HG02642 (cell line): ENCODE measurements around the gene FAM78A.
"Not testable (repeated sequence)": the region's sequence is repeated elsewhere in the genome, so short reads cannot be mapped to it uniquely, and the experiment has no call there.

Source experiments
- ATAC-seq: cut with Tn5 transposase; IDR thresholded peaks from one replicate; pipeline ENCODE4 v1.9.1; 2021; ENCODE audit warnings: mild to moderate bottlenecking; ENCODE audit not compliant: unreplicated experiment, poor library complexity

Gene FAM78A

DNA sequence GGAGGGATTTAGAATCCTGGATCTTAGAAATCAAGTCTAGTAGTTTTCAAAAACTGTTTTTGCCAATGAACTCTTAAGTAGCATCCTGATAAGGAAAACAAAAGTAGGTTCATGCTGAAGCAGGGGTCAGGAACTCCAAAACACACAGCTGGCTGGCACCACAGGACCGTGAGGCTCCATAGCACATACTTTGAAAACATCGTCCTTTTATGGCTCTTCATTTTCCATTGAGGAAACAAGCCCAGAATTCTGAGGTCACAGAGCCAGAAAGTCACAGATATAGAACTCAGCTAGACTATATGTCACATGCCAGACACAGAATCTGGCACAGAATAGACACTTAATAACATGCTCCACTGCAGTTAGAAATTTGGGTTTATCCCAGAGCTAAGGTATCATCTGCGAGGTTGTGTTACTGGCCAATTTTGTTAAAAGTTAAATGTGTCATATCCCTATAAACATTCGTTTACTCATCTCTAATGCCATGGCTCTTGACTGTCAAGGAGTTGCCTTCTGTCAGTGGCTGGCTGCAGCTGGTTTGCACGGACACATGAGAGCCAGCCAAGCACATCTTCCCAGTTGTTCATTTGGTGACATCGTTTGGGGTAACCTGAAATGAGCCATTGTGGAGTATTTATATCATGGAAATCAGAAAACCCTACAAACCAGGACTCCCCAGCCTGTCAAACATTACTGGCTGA, 58.8 kb downstream of the FAM78A start:
- ATAC-seq, result no peak

DNA sequence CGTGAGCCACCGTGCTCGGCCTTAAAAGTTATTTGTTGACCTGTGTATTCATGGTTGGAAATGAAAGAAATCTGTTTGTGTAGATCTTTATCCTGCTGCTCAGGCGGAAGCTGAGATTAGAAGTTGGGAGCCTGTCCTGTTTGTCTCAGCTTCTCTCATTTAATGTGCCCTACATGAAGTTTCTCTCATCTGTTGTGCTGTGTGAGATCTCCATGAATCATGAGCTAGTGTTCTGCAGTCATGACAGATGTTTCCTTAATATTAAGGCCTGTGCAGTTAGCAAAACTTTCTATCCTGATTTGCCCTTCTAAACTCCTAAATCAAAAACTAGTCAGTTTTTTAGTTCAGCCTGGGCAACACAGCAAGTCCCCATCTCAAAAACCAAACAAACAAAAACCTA, 59.5 kb downstream of the FAM78A start:
- no peak for ATAC-seq

DNA sequence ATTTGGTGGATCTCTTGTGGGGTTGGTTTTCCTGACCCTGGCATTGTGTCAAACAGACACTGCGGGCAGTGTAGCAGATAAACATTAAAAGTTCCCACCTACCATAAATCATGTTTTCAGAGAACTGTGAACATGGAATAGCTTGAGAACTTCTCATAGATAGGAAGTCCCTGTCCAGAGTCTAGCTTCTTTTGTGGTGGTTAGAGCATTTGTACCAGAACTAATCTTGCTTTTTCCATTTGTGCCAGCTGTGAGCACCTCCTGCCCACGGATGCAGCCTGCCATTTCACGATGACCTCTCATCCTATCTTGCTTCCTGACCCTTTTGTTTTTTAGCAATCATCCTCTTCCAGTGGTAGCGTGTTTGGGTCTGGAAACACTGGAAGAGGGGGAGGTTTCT, 61.4 kb downstream of the FAM78A start:
- ATAC-seq, result no peak

DNA sequence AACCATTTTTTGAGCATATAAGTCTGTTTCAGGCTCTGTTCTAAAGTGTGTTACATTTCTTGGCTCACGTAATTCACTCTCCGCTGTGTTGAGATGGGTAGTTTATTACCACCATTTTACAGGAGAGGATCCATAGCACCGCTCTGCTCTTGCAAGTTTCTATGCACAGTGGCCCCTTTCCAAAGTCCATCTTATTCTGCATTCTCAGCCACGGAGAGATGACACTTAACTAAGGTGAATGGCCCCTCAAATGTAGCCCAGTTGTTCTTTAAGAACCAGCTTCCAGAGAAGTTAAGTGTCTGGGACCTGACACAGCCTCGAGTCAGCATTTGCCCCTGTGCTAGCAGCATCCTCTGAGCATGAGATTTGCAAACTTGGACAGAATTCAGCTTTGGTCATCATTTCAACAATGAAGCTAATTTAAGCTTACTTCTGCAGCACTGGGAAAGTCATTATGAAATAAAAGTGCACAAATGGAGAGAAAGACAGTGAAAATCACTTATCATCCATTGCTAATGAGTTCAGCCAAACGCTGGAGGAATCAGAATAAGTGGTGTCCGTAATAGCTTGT, 61.9 kb downstream of the FAM78A start:
- no peak for ATAC-seq

DNA sequence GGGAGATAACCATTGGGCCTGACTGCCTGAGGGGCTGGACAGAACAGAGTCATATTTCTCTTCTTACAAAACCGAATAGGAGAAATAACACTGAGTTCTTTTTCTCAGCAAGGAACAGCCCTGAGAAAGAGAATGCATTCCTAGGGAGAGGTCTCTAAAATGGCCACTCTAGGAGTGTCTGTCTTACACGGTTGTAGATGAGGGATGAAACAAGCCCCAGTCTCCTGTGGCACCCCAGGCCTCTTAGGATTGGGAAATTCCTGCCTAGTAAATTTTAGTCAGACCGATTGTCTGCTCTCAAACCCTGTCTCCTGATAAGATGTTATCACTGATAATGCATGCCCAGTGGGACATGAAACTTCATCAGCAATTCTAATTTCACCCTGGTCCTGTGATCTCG, 64.4 kb downstream of the FAM78A start:
- not testable (repeated sequence) for ATAC-seq
